ENCODE results near the gene GAA. TPM values are rescaled to one million over a fixed set of nuclear protein-coding genes. Genes with fewer than 3 reads are reported as not detected.
A peak's percentile ranks its signal among the peaks of the same experiment; 100 is the strongest.

The GAA gene
- total RNA-seq, 5 donors from 2014 or later (not counting 1 experiment from before 2014, with no cell fraction given) = 32.0 to 47.2 (median 42.1) TPM

DNA sequence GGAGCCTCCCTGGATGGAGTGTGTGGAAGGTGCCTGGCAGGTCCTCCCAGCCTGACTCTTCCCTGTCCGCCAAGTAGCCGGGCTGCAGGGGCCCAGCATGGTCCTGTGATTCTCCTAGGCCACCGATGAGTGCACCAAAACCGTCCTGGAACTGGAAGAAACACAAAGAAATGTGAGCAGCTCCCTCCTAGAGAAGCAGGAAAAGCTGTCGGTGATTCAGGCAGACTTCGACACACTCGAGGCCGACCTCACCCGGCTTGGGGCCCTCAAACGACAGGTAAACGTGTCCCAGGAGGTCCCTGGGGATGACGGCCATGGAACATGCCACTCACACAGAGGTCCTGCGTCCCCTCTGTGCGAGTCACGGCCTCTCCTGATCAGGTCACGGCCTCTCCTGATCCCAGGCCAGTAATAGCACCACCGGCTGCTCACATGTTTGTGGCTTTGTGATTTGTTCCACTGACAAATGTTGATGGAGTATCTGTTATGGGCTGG lies 4.2 kb upstream of the GAA start:
- Mint-ChIP-seq H3K4me3 (no peak overlapping the region), H3K27me3 (no peaks in the 10 kb centered on the region), H3K9me3 (no peaks in the 10 kb centered on the region), H3K4me1 (peaks cover 12 to 24% (median 18%) of the 10 kb centered on the region in 3 donors), H3K36me3 (no peaks in the 10 kb centered on the region), H3K27ac (no peak overlapping the region)
- ChIA-PET POLR2A (no interaction called here), CTCF (no interaction called here)
- 88% methylated on average over 13 of the region's 17 CpGs for WGBS (ENCODE audit: insufficient coverage)
- DNase-seq (no peak), ATAC-seq (replicated peaks in 1 of 4) (no peak)
- no peak overlapping the region for H3K27ac ChIP-seq (ENCODE audit: low read length)
- H3K27me3 ChIP-seq (replicated peaks in 1 of 2; ENCODE audit: control insufficient read depth in 2 of 2, extremely low read depth in 1 of 2, insufficient read depth in 2 of 2, low read length in 1 of 2) = peaks cover 0 to 13% of the 10 kb centered on the region in 2 experiments
- no peaks in the 10 kb centered on the region for H3K36me3 ChIP-seq (ENCODE audit: control insufficient read depth in 2 of 2, extremely low read depth in 1 of 2, insufficient read depth in 1 of 2, low read length in 1 of 2)
- H3K4me3 ChIP-seq (ENCODE audit: control insufficient read depth in 1 of 2, extremely low read depth in 1 of 2, low read length in 1 of 2) = no peak overlapping the region
- peaks cover 0 to 19% of the 10 kb centered on the region in 2 experiments for H3K4me1 ChIP-seq (ENCODE audit: control insufficient read depth in 1 of 2, extremely low read depth in 1 of 2, insufficient read depth in 2 of 2, low read length in 2 of 2)
- no peaks in the 10 kb centered on the region for H3K9me3 ChIP-seq

DNA sequence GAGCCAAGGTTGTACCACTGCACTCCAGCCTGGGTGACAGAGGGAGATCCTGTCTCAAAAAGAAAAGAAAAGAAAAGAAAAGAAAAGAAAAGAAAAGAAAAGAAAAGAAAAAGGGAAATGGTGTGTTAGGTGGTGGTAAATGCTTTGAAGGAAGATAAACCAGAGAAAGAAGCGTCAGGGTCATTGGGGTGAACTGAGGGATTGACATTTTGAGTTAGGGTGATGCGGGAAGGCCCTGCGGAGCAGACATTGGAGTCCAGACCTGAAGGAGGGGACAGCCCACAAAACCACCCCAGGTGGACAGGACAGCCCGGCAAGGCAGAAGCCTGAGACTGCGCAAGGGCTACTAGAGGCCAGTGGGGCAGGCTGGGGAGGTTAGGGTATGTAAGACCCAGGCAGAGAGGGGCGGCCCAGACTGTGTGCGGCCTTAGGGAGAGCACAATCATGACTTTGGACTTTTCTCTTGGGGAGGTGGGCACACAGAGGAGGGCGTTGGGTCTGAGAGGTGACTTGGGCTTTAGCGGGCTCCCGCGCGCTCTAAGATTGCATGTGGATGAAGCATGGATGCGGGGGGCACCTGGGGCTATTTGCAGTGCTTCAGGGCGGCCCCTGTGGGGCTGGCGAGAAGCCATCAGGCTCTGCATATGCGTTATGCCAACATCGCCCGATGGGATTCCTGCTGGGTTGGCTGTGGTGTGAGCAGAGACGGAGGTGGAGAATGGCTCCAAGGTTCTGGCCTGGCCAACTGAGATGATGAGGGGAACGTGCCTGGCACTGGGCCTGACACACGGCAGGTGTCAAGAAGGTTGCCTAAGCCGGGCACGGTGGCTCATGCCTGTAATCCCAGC lies 3.3 kb upstream of the GAA start:
- H3K4me3 ChIP-seq (ENCODE audit: control insufficient read depth in 1 of 2, extremely low read depth in 1 of 2, low read length in 1 of 2) = no peak overlapping the region
- H3K4me3 Mint-ChIP-seq = no peak overlapping the region
- H3K27me3 ChIP-seq (replicated peaks in 1 of 2; ENCODE audit: control insufficient read depth in 2 of 2, extremely low read depth in 1 of 2, insufficient read depth in 2 of 2, low read length in 1 of 2) = peaks cover 0 to 13% of the 10 kb centered on the region in 2 experiments
- no peaks in the 10 kb centered on the region for H3K9me3 Mint-ChIP-seq
- no peaks in the 10 kb centered on the region for H3K36me3 Mint-ChIP-seq
- ATAC-seq (replicated peaks in 1 of 4) (no peak), DNase-seq (no peak)
- H3K36me3 ChIP-seq (ENCODE audit: control insufficient read depth in 2 of 2, extremely low read depth in 1 of 2, insufficient read depth in 1 of 2, low read length in 1 of 2) = no peaks in the 10 kb centered on the region
- H3K4me1 ChIP-seq (ENCODE audit: control insufficient read depth in 1 of 2, extremely low read depth in 1 of 2, insufficient read depth in 2 of 2, low read length in 2 of 2) = peaks cover 0 to 26% of the 10 kb centered on the region in 2 experiments
- ChIA-PET CTCF (no interaction called here), POLR2A (no interaction called here)
- H3K4me1 Mint-ChIP-seq = peaks cover 14 to 31% (median 26%) of the 10 kb centered on the region in 3 donors
- no peaks in the 10 kb centered on the region for H3K27me3 Mint-ChIP-seq
- H3K9me3 ChIP-seq = no peaks in the 10 kb centered on the region
- no peak overlapping the region for H3K27ac Mint-ChIP-seq
- 89% methylated on average over 20 of the region's 23 CpGs for WGBS (ENCODE audit: insufficient coverage)
- H3K27ac ChIP-seq (ENCODE audit: low read length) = no peak overlapping the region

DNA sequence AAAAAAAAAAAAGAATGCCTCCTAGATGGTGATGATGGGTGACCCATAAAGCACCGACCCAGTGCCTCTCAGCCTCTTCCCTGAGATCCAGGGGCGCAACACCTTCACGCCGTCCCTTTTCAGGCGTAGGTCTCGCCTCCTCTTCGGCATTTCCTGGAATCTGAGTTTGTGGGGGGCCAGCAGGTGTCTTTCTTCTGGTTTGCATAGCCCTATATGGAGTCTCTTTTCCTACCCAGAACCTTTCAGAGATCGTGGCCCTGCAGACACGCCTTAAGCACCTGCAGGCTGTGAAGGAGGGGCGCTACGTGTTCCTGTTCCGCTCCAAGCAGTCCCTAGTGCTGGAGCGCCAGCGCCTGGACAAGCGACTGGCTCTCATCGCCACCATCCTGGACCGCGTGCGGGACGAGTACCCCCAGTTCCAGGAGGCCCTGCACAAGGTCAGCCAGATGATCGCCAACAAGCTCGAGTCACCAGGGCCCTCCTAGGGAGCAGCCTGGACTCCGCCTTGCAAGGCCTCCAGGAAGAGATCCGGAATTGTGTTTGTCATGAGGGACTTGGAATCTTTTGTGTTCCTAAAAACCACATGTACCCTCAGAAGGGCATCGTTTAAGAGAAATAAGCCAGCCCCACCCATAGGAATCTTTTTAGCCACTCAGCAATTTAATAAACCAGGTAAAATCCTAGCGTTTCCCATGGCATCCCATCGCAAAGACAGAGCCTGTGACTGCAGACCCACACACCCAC lies 1.9 kb upstream of the GAA start:
- ChIA-PET CTCF (no interaction called here), POLR2A (no interaction called here)
- Mint-ChIP-seq H3K9me3 (no peaks in the 10 kb centered on the region), H3K36me3 (no peaks in the 10 kb centered on the region), H3K27ac (no peak overlapping the region), H3K4me1 (peaks cover 23 to 39% (median 31%) of the 10 kb centered on the region in 3 donors), H3K4me3 (peak overlapping the region in 1 of 3 donors; percentile 13), H3K27me3 (no peaks in the 10 kb centered on the region)
- WGBS (ENCODE audit: insufficient coverage) = 88% methylated on average over 19 of the region's 27 CpGs
- peaks cover 0 to 13% of the 10 kb centered on the region in 2 experiments for H3K27me3 ChIP-seq (replicated peaks in 1 of 2; ENCODE audit: control insufficient read depth in 2 of 2, extremely low read depth in 1 of 2, insufficient read depth in 2 of 2, low read length in 1 of 2)
- peaks cover 0 to 2% of the 10 kb centered on the region in 2 donors for H3K36me3 ChIP-seq (ENCODE audit: control insufficient read depth in 2 of 2, extremely low read depth in 1 of 2, insufficient read depth in 1 of 2, low read length in 1 of 2)
- H3K27ac ChIP-seq (ENCODE audit: low read length) = no peak overlapping the region
- ATAC-seq (replicated peaks in 1 of 4) = no peak
- DNase-seq = no peak
- no peak overlapping the region for H3K4me3 ChIP-seq (ENCODE audit: control insufficient read depth in 1 of 2, extremely low read depth in 1 of 2, low read length in 1 of 2)
- H3K4me1 ChIP-seq (ENCODE audit: control insufficient read depth in 1 of 2, extremely low read depth in 1 of 2, insufficient read depth in 2 of 2, low read length in 2 of 2) = peaks cover 0 to 29% of the 10 kb centered on the region in 2 experiments
- H3K9me3 ChIP-seq = no peaks in the 10 kb centered on the region

DNA sequence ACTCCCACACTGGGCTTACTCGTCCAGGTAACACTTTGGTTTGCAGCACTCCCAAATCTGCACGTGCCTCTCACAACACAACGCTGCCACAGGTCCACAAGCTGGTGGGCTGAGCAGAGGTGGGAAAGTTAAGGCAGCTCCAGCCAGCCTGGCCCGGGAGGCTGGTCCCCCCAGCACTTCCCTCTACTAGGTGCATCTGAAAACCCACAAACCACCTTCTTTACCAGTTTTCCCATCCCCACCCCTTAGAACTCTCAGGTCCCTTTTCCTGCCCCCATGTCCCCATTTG lies 1.4 kb upstream of the GAA start:
- Histone ChIP-seq H3K27me3 (replicated peaks in 1 of 2; ENCODE audit: control insufficient read depth in 2 of 2, extremely low read depth in 1 of 2, insufficient read depth in 2 of 2, low read length in 1 of 2) (peaks cover 0 to 13% of the 10 kb centered on the region in 2 experiments), H3K4me3 (ENCODE audit: control insufficient read depth in 1 of 2, extremely low read depth in 1 of 2, low read length in 1 of 2) (no peak overlapping the region), H3K27ac (ENCODE audit: low read length) (no peak overlapping the region), H3K4me1 (ENCODE audit: control insufficient read depth in 1 of 2, extremely low read depth in 1 of 2, insufficient read depth in 2 of 2, low read length in 2 of 2) (peaks cover 0 to 29% of the 10 kb centered on the region in 2 experiments), H3K9me3 (no peaks in the 10 kb centered on the region), H3K36me3 (ENCODE audit: control insufficient read depth in 2 of 2, extremely low read depth in 1 of 2, insufficient read depth in 1 of 2, low read length in 1 of 2) (peaks cover 0 to 2% of the 10 kb centered on the region in 2 donors)
- Mint-ChIP-seq H3K4me1 (peaks cover 23 to 39% (median 31%) of the 10 kb centered on the region in 3 donors), H3K4me3 (peak overlapping the region; percentile 76 to 92 (median 85)), H3K9me3 (no peaks in the 10 kb centered on the region), H3K27me3 (no peaks in the 10 kb centered on the region), H3K36me3 (no peaks in the 10 kb centered on the region), H3K27ac (peak overlapping the region; percentile 82 to 88)
- WGBS (ENCODE audit: insufficient coverage) = 17% methylated on average over 2 of the region's 4 CpGs
- DNase-seq = no peak
- ATAC-seq (replicated peaks in 1 of 4) = no peak
- ChIA-PET POLR2A (no interaction called here), CTCF (no interaction called here)

DNA sequence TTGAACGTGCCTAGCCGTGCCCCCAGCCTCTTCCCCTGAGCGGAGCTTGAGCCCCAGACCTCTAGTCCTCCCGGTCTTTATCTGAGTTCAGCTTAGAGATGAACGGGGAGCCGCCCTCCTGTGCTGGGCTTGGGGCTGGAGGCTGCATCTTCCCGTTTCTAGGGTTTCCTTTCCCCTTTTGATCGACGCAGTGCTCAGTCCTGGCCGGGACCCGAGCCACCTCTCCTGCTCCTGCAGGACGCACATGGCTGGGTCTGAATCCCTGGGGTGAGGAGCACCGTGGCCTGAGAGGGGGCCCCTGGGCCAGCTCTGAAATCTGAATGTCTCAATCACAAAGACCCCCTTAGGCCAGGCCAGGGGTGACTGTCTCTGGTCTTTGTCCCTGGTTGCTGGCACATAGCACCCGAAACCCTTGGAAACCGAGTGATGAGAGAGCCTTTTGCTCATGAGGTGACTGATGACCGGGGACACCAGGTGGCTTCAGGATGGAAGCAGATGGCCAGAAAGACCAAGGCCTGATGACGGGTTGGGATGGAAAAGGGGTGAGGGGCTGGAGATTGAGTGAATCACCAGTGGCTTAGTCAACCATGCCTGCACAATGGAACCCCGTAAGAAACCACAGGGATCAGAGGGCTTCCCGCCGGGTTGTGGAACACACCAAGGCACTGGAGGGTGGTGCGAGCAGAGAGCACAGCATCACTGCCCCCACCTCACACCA lies 724 bp downstream of the GAA start:
- CTCF ChIA-PET = interaction anchor here (0.5 to 1.0 kb wide), 10 partner anchors 13 to 508 kb away, joined by 3 to 6 read pairs (median 3); partner anchors contain the start of gene CBX4 (in 1 of the 2)
- H3K27me3 Mint-ChIP-seq = no peaks in the 10 kb centered on the region
- H3K4me3 Mint-ChIP-seq = peak overlapping the region; percentile 85 to 92 (median 90)

More for the DNA sequence above, 724 bp downstream of the GAA start:
- Mint-ChIP-seq H3K9me3 (no peaks in the 10 kb centered on the region), H3K4me1 (peaks cover 23 to 39% (median 31%) of the 10 kb centered on the region in 3 donors), H3K27ac (peak overlapping the region; percentile 73 to 76), H3K36me3 (peaks cover 2% of the 10 kb centered on the region)
- H3K36me3 ChIP-seq (ENCODE audit: control insufficient read depth in 2 of 2, extremely low read depth in 1 of 2, insufficient read depth in 1 of 2, low read length in 1 of 2) = peaks cover 0 to 2% of the 10 kb centered on the region in 2 donors
- H3K4me3 ChIP-seq (ENCODE audit: control insufficient read depth in 1 of 2, extremely low read depth in 1 of 2, low read length in 1 of 2) = peak overlapping the region; percentile 87 to 99
- H3K27me3 ChIP-seq (replicated peaks in 1 of 2; ENCODE audit: control insufficient read depth in 2 of 2, extremely low read depth in 1 of 2, insufficient read depth in 2 of 2, low read length in 1 of 2) = peaks cover 0 to 6% of the 10 kb centered on the region in 2 experiments
- peak overlapping the region; percentile 67 for H3K27ac ChIP-seq (ENCODE audit: low read length)
- no peaks in the 10 kb centered on the region for H3K9me3 ChIP-seq
- WGBS (ENCODE audit: insufficient coverage) = 34% methylated on average over 18 of the region's 21 CpGs
- DNase-seq = peak in 5 of 35 experiments; percentile 3 to 11 (median 4)
- peaks cover 0 to 29% of the 10 kb centered on the region in 2 experiments for H3K4me1 ChIP-seq (ENCODE audit: control insufficient read depth in 1 of 2, extremely low read depth in 1 of 2, insufficient read depth in 2 of 2, low read length in 2 of 2)
- POLR2A ChIA-PET = no interaction called here
- ATAC-seq (replicated peaks in 1 of 4) = peak; percentile 13 to 36 (median 25)
